Activated CD4-positive, alpha-beta T cell treated with anti-CD3 and anti-CD28 coated beads for 1 hour (primary cell): Measurements from ENCODE around the gene DOP1A.

Source experiments
- DNase-seq: peaks from one replicate; pipeline ENCODE4 v3.0.0-alpha.2; 2020

Gene DOP1A

DNA sequence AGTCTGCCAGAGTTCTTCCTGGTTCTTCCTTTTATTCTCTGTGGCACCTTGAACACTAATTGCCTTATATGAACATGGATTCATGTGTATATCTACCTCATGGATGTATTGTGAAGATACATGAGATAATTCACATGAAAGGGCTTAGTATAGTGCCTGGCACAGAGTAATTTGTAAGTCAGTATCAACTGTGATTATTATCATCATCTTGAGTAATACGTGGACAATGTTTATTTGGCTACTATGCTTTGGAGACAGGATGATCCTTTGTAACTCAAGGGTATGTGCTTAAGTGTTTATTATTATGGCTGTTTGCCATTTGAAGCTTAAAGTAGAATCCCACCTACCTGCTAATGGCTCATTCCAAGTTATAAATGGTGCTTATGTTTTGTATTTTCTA, 16.0 kb downstream of the DOP1A start:
- DNase-seq: no peak

DNA sequence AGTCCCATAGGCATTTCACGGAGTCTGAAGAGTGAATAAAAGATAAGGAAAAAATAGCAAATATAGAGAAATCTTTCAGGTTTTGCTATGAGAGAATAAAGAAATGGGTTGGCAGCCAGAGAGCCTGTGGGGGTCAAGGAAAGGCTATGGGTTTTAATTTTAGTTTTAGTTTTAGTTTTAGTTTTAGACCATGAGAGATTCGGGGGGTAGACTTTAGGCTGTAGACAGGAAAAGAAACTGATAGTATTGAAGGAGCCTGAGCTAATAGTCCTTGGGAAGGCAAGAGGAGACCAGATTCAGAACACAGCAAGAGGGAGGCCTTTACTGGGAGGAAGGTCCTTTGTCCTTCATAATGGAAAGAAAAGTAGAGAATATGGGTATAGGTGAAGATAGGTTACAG, 19.3 kb downstream of the DOP1A start:
- no peak for DNase-seq

DNA sequence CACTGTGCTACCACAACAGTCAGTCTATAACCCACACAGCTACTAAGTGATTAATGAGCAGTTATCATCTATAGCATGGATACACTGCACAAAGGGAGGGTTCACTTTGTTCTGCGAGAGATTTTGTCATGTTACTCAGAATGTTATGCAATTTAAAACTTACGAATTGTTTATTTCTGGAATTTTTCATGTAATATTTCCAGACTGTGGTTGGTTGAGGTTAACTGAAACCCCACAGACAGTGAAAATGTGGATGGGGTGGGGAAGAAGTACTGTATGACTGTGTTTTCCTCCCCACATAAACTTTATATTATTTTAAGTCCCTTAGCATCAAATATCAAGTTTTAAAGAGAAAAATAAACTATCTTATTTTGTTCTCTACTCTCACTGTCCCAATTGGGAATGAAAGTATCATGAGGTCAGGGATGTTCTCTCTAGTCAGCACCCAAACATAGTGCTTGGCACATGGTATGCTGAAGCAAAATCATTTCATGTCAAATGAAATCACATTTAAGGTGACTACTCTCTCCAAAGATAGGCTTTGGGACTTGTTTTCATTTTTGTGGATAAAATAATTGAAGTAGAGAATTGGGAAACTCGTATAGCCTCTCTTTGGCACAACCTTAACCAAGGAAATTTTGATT, 25.4 kb downstream of the DOP1A start:
- no peak for DNase-seq

DNA sequence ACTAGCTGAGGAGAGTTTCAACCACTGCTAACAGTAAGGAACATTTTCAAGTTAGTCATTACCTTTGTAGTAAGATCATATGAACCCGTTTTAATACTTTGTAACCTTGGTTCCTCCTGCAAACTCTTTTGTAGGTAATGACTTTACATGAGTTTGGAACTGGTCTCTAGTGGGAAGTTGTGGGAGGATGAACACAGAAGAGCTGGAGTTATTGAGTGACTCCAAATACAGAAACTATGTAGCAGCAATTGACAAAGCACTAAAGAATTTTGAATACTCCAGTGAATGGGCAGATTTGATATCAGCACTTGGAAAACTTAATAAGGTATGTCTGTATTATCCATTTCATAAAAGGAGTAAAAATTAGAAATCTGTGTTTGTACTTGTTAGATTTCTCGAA, 29.3 kb downstream of the DOP1A start:
- DNase-seq: no peak

DNA sequence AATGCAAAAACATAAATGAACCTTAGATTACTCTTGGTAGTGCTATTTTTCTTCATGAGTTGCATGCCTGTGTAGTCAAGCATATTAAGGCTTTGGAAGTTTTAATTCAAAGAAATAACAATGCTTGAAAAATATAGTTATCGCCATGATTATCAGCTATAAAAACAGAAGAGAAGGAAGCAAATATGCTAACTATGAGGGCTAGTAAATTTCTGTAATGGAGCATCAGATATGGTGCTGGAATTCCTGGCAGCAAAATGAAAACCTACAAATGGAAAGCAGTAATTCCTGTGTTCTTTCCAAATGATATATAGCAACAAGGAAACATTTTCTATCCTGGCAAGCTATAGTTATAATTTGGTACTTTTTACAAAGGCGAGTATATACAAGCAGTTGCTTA, 29.7 kb downstream of the DOP1A start:
- DNase-seq: no peak

DNA sequence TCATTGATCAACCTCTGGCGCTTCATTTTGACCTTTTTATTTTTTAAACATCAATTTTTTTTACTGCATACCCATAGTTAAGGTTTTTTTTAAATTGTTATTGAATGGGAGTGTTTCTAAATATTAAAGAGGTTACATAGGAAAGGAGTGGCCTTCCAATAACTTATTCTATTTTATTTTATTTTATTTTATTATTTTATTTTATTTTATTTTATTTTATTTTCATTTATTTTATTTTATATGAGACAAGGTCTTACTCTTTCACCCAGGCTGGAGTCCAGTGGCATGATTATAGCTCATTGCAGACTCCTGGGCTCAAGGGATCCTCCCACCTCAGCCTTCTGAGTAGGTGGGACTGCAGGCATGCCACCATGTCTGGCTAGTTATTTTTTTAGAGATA, 30.2 kb downstream of the DOP1A start:
- no peak for DNase-seq

DNA sequence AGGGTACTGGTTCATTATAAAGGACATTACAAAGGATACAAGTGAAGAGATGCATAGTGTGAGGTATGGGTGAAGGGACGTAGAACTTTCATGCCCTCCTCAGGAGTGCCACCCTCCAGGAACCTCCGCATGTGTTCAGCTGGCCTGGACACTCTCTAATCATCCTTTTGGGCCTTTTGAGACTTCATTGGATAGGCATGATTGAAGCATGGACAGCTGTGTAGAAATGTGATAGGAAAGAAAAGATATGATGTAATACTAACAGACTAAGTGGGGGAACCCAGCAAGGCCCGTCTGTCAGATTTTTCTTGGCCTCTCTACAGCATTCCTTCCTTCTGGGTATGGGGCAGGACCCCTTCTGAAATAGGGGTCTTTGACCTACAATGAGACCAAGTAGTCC, 31.1 kb downstream of the DOP1A start:
- no peak for DNase-seq

DNA sequence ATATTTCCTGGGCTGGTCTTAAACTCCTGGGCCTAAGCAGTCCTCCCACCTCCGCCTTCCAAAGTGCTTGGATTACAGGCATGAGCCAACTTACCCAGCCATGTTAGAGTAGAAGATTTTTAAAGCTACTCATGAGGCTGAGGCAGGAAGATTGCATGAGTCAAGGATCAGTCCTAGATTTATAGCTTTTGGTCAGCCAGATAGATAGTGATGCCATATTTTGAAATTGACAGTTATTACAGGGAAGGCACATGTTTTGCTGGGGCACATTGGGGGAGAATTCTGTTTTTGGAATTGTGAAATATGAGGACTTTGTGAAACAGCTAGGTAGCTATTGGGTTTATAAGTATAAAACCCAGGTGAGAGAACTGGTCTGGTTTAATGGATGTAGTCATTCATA, 40.9 kb downstream of the DOP1A start:
- no peak for DNase-seq

DNA sequence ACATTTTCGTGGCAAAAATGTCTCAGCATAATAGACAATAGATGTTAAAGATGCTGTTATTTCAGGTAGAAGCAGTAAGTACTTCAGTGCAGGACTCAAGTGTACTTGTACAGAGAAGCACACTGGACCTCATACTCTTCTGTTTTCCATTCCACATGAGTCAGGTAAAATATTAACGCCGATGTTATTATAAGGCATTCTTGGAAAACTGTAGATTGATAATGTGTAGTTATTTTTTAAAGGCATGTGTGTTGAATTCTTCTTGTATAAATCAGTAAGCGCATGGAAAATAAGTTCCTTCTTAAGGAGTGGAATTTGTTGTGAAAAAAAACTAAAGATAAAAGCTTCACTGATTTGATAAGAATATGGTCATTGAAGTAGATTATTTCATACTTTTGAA, 45.8 kb downstream of the DOP1A start:
- DNase-seq: no peak

DNA sequence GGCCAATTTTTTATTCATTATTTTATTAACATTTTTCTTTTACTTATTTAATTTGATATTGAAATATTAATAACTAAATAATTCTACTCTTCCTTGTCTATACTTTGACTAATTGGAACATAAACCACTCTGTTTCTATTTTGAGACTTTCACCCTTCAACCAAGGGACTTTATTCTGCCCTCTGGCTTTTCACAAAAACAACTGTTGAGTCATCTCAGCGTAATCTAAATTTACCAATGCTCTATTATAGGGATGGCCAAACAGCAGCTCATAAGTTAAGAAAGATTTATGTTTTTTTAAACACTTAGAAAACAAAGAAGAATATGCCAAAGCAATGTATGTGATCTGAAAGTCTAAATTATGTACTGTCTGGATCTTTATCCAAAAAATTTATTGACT, 46.7 kb downstream of the DOP1A start:
- no peak for DNase-seq

DNA sequence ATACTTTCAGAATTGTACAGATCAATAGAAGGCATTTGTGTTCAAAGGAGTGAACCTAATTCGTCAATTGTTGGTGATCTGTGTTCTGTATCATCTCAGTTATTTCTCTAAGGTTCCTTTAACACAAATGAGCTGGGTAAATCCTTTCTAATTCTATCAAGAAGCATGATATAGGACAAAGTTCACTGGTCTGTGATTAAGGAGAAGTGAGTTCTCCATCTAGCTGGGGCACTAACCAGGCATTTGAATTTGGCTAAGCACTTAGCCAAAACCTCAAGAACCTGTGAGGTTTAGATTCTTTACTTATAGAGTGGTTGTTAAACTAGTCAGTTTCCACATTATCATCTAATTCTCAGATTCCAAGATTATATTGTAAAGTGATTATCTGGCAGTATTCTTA, 50.3 kb downstream of the DOP1A start:
- no peak for DNase-seq

DNA sequence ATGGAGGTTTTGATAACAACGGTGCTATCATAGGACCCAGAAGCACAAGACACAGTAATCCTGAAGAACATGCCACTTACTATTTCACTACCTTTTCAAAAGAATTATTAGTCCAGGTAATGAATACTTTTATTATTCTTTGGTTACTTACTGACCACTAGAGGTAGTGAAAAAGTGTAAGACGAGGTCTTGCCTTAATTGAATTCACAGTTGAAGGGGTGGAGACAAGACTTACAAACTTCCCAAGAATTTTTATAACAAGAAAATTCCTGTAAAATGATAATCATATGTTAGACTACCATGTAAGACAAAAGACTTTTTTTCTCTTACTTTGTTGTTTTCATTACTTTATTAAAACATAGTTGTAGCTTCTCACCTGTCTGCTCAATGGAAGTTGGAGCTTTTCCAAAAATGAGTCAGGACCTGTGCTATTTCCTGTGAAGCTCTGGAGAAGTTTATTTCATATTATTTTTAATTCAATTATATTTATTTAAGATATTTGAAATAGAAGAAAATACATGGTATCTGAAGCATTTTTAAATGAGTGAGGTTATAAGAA, 52.4 kb downstream of the DOP1A start:
- no peak for DNase-seq

DNA sequence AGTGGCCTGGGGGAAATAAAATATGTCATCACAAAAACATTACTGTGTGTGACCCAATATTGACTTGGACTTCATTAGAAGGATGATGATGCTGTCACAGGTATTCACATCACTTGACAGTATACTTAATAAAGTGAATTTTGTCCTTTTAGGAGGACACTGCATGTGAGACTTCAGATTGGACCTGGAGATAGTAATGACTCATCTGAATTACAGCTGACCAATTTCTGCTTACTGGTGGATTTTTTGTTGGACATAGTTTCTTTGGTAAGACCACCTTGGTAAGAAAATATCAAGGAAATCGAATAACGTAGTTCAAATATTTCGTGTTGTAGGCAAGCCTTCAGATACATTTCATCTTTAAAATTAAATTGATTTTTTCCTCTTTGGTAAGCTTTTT, 57.1 kb downstream of the DOP1A start:
- no peak for DNase-seq

DNA sequence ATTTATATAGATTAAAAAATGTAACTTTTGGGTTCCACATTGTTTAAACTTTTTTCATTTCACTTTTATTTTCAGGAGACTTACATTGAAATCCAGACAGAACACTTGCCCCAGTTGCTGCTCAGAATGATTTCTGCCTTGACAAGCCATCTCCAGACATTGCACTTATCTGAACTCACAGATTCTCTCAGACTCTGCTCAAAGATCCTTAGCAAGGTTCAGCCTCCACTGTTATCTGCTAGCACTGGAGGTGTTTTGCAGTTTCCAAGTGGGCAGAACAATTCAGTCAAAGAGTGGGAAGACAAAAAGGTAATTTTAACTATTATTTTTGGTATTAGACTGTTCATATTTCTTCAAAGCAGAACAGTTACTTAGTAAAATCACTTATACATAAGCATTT, 58.0 kb downstream of the DOP1A start:
- DNase-seq: no peak

DNA sequence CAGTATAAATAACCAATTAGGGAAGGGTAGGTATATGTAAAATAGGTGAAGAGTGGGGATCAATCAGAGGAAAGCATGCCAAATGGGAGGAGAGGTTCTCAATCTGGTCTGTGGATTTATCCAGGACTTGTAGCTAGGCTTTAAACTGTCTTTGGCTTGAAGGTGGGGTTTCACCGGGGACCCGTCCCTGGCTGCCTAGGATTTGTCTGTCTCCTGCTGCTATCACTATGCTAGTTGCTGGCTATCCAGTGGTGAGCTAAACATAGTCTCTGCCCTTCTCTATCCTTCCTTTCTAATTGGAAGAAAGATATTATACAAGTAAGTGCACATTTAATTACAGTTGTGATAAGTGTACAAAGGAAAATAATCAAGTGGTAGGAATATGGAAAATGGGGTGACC, 58.8 kb downstream of the DOP1A start:
- no peak for DNase-seq

DNA sequence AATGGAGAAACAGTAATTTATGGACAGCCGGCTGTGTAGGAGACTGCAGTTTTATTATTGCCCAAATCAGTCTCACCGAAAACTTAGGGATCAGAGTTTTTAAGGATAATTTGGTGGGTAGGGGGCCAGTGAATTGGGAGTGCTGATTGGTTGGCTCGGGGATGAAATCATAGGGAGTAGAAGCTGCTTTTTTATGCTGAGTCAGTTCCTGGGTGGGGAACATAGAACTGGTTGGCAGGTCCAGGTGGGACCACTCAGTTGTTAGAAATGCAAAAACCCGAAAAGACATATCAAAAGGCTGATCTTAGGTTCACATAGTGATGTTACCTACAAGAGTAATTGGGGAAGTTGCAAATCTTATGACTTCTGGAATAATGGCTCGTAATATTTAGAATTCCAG, 59.3 kb downstream of the DOP1A start:
- no peak for DNase-seq

DNA sequence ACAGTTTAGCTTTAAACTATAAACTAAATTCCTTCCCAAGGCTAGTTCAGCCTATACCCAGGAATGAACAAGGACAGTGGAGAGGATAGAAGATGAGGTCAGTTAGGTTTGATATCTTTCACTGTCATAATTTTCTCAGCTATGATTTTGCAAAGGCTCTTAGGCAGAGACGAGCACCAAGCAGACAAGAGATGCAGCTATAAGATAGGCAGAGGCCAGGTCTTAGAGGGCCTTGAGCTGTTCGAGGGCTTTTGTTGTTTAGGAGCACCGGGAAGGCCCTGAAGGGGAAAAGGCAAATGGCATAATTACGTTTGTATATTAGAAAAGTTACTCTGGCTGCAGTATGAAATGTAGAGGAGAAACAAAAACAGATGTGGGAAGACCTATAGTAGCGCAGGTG, 59.8 kb downstream of the DOP1A start:
- DNase-seq: no peak

DNA sequence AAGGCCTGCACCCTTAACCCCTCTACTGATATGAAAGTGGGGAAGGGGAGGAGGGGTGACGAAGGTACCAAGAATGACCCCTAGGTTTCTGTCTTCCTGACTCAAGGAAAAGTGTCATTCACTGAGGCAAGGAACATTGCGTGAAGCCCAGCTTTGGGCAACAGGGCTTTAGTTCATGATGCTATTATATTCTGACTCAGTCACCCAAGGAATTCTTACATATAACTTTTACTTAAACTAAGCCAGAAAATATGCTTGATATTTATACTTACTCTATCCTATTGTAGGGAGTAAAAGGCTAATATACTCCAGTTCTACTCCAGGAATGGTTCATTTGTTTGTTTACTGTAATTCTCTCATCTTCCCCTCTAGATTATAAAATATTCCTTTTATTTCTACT, 60.5 kb downstream of the DOP1A start:
- DNase-seq: no peak

DNA sequence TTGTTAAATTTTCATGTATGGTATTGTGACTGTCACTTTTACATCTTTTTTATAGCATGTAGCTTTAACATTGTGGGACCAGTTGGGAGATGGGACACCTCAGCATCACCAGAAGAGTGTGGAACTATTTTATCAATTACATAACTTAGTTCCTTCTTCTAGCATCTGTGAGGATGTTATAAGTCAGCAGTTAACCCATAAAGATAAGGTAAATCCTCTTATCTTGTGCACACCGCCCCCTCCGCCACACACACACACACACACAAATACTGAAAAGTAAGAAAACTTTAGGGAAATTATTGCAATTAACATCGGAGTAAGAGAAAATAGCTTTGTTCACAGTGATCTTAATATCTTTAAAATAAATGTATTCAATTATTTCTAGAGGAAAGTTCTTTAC, 64.7 kb downstream of the DOP1A start:
- DNase-seq: no peak

DNA sequence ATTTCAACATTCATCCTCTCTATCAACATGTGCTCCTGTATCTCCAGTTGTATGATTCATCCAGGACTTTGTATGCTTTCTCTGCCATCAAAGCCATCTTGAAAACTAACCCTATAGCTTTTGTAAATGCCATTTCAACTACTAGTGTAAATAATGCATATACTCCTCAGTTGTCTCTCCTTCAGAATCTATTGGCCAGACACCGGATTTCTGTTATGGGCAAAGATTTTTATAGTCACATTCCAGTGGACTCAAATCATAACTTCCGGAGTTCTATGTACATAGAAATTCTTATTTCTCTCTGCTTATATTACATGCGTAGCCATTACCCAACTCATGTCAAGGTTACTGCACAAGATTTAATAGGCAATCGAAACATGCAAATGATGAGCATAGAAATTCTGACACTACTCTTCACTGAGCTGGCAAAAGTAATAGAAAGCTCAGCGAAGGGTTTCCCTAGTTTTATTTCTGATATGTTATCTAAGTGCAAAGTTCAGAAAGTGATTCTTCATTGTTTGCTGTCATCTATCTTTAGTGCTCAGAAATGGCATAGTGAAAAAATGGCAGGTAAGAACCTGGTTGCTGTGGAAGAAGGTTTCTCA, 70.7 kb downstream of the DOP1A start:
- DNase-seq: no peak

DNA sequence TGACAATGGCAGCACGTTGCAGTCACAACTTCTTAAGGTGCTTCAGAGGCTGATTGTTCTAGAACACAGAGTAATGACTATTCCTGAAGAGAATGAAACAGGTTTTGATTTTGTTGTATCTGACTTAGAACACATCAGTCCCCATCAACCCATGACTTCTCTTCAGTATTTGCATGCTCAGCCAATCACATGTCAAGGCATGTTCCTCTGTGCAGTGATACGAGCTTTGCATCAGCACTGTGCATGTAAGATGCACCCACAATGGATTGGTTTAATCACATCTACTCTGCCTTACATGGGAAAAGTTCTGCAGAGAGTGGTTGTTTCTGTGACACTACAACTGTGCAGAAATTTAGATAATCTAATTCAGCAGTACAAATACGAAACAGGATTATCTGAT, 71.3 kb downstream of the DOP1A start:
- DNase-seq: no peak

DNA sequence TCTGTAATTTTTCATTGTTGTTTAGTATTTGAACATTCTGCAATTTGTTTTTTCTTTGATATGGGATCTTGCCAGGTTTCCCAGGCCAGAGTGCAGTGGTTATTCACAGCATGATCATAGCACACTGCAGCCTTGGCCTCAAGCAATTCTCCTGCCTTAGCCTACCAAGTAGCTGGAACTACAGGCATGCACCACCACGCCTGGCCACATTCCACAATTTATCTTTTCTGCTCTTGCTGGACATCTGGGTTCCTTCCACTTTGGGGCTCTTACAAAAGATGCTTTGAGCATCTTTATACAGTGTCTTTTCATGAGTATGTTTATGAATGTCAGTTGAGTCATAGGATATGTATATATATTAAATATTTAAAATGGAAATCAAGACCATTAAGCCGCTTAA, 83.6 kb downstream of the DOP1A start:
- DNase-seq: no peak

DNA sequence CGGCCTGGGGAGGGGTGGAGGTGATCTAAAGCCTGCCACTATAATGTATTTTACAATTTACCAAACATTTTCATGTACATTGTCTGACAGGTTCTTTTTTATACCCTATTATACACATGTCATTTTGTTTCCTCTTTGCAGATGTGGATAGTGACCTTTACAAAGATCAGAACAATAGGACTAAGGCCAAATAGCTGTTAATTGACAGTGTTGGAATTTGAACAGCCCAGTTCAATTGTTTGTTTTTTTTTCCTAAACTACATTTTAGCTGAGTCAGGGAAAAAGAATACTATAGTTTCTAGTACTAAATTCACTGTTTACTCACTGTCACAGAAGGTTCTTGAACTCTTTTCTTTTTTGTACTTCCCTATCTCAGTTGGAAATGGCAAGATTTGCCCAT, 85.4 kb downstream of the DOP1A start:
- no peak for DNase-seq

DNA sequence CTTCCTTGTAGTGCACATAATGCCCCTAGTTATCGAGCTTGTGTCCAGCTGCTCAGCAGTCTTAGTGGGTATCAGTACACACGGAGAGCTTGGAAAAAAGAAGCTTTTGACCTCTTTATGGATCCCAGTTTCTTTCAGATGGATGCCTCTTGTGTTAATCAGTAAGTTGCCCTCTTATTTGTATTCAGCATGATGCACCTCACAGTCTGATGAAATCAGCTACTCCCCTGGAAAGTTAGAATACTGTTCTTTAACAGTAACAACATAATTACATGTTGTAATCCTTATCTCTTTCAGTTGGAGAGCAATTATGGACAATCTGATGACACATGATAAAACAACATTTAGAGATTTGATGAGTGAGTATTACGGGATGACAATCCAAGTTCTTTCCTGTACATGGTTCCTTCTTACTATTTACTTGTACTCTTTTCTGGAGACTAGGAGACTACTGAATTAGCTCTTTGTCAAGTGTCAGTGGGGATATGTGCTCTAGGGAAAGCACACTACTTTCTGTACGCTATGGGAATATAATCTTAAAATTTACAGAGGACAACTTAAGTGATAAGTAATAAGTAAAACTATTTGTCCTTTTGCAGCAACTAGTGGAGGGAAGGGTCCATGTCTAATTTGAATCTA, 86.5 kb downstream of the DOP1A start:
- no peak for DNase-seq

DNA sequence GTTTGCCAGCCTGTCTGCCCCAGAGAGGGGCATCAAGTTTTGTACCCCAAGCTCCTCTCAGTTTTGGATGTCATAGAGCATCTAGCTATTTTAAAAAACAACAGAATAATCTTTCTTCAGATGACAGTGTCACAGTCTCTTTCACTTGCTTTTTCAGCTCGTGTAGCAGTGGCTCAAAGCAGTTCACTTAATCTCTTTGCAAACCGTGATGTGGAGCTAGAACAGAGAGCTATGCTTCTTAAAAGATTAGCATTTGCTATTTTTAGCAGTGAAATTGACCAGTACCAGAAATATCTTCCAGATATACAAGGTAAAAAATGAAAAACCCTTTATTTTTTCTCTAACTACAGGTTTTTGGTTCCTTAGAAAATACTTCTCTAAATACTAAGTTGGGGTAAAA, 88.3 kb downstream of the DOP1A start:
- DNase-seq: no peak
